Measurements from ENCODE around the gene NOC2L.
A peak's percentile ranks its signal among the peaks of the same experiment; 100 is the strongest.

NOC2L gene

DNA sequence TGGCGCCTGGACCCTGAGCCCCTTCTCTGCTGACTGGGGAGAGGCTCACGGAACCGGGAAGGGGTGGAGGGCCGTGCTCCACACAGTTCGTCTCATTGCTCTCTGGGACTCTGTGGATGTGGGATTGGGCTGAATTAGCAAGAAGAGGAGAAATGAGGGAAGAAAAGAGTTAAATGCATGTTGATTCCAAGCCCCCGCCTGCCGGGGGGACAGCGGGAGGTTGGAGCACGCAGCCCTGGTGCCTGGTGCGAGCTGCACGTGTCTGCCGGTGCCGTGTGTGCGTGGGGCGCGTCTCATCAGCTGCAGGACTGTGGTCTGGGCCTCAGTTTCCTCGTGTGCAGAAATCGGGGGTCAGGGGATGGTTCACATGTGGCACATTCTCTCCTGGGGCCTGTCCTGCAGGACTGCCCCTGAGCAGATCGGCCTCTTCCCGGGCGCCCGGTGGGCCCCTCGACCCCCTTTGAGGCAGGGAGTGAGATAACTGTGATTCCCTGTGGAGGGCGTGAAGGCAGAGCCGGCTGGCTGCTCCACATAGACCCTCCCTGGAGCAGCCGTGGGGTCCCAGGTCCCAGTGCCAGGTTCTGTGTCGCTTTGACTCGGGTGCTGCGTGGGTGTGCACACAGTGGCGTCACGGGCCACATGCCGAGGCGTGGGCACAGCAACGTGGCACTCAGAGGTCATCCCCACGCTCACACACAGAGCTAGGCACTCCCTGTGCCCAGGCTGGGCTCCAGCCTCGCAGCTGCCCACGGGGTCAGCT lies 23.9 kb downstream of the NOC2L start:
- intact Hi-C loops (cut with DNase I): no loop called here
- DNase-seq: no peak

DNA sequence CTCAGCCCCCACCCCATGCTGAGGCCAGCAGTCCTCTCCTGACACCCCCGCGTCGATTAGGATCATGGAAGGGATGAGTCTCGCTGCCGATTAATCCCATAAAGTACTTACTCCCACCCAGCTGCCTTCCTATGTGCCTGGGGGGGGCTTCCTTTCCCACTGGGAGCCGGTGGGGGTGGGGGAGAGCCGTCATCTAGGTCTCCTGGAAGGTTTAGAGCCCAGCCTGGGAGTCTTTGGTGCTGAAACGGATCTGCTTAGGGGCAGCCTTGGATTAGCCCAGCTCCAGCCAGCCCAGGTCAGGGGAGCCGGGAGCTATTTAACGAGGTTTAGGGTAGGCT lies 25.5 kb downstream of the NOC2L start:
- no peak for DNase-seq
- intact Hi-C loops (cut with DNase I): no loop called here

DNA sequence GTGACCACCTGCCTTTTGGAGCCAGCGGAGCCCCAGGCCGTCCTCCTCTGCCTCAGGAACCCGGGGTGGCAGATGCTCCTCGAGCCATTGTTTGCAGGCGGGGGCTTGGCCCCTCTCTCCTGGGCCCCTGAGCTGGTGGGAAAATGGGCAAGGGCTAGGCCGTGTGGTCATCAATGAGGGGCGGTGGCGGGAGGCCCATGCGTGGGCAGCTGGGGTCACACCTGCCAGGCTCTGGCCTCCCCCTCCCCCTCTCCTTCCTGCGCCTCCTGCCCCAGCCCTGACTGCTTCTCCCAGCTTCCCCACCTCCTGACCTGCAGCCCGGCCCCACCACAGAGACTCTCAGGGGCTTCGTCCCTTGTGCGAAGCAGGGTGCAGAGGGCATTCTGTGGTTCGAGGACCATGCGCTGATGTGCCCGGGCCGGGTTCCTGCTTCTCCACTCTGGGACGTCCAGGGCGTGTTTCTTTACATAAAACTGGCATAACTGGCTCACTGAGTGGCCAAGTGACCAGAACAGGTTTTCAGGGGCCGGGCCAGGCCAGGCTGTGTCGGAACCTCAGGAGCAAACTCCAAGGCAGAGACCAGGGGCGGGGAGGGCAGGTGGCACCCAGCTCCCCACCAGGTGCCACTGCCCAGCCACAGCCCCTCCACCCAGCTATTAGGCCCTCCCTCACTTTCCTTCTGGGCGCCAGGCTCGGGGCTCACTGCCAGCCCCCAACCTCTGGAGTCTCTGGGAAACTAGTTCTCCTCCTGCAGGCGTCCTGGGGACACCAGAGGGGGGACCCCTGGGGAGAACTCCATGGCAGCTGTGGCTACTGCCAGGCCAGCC lies 26.1 kb downstream of the NOC2L start:
- intact Hi-C loops (cut with DNase I): no loop called here
- no peak for DNase-seq

DNA sequence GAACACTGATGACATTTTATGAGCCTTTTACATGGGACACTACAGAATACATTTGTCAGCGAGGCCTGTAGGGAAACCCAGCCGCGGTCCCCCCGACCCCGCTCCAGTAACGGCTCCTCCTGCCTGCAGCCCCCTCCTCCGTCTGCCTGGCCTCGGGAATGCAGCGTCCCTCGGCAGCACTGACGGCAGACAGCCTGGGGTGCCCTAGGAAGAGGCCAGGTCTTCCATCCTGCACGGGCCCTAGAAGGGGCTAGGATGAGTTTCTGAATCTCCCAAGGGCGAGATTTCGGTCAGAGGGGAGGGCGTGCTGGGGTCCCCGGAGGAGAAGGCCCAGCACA lies 26.9 kb downstream of the NOC2L start:
- no peak for DNase-seq
- intact Hi-C loops (cut with DNase I): no loop called here

DNA sequence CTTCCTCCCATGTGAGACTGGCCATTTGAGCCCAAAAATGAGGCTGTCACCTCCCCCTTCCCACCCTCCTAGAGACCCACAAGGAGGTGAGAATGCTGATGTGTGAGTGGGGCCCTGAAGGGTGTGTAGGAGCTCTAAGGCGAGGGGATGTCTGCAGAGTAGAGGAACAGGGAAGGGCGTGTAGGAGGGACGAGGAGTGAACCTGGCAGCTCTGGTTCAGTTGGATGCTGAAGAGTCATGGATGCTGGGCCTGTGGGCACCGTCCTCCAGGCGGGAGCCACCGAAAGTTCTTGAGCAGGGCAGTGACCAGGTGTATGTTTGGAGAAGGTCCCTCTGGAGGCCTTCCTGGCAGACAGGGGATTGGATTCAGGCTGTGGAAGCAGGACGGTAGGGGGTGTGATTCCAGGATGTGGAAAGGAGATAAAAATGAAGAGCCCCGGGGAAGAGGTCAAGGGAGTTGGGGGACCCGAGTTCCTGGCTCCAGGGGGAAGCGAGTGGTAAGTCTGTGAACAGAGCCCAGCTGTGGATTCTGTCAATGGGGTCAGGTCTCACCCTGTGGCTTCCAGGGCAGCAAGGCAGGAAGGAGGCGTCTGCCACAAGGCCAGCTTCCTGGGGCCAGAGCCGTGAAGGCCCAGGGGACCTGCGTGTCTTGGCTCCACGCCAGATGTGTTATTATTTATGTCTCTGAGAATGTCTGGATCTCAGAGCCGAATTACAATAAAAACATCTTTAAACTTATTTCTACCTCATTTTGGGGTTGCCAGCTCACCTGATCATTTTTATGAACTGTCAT lies 27.5 kb downstream of the NOC2L start:
- intact Hi-C loops (cut with DNase I): no loop called here

DNA sequence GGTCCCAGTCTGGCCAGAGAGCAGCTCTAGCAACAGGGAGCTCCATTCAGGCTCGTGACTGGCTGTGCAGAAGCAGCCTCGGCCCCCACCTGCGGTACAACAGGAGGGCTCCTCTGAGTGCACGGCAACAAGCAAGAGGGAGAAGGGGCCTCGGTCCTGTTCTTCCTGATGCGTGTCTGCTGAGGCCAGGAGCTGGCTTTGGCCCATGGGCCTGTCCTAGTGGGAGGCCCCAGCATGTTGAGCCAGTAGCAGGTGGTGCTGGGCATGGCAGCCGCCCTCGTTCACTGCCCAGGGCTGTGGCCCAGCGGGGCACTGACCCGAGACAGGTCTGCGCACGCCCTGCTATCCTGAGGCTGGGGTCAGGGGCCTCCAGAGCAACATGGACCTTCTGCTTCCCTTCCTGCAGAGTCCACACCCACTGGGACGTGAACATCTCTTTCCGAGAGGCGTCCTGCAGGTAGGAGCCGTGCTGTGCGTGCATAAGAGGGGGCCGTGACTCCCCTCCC lies 28.4 kb downstream of the NOC2L start:
- intact Hi-C loops (cut with DNase I): no loop called here
- no peak for DNase-seq

More for the DNA sequence above, 27.5 kb downstream of the NOC2L start:
- no peak for DNase-seq

DNA sequence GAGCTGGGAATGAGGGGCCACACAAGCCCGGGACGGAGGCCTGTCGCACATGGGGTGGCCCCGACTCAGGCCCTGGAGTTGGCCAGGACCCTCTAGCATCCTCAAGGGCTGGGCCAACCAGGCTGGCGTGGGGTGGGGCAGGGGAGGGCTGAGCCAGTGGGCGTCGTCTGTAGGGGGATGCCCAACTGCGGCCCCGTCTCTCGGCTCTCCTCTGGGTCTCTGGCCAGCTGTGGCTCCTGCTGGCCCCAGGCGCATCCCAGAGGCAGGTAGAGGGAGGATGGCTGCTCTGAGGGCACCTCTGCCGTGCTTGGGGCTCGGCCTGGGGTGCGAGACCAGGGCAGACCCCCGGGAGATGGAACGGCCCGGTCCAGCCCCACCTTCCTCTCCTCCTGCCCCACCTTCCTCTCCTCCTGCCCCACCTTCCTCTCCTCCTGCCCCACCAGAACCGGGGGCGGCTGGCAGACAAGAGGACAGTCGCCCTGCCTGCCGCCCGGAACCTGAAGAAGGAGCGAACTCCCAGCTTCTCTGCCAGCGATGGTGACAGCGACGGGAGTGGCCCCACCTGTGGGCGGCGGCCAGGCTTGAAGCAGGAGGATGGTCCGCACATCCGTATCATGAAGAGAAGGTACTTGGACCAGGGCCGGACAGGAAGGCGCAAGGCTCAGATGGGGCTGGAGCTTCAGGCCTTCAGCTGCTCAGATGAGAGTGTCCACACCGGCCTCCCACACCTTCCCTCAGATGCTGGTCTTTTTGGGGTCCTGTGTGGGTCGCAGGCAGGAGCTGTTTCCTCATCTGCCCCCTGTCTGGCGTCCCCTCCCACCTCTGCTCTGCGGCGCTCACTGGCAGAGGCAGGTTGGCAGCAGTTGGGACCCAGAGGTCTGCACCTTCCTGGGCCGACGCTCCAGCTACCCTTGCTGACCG lies 29.1 kb downstream of the NOC2L start:
- DNase-seq: no peak
- intact Hi-C loops (cut with DNase I): no loop called here

DNA sequence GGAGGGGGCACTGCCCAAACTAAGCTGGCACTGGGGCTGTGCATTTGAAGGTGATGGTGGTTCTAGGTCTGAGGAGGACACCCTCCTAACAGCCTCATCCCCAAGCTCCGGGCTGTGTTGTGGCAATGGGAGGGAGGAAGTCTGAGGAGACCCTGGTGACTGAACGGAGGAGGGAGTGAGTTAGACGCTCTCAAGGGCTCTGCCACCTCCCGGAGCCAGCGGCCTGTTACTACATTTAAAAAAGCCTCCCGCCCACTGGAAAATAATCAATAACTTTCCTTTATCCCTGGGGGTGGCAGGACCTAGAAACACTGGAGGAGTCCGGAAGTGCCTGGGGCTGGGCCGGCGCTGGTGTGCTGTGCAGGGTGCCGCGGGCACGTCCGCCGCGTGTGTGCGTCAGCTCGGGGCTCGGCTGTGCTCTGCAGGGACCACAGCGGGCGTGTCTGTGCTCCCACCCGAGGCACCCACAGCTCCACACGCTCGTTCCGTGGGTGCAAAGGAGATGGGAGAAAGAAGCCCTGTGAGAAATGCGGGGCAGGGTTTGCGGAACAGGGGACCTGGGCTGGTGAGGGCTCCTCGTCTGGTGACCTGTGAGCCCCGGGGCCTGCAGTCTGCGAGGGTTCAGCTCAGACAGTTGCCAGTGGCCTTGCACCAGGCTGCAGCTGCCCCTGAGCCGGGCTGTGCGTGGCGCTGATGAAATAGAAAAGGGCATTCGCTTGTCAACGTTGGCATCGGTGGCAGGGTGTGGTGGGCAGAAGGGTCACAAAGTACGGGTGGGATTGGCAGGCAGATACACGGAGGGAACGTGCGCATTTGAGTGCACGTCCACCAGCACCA lies 30.0 kb downstream of the NOC2L start:
- no peak for DNase-seq
- intact Hi-C loops (cut with DNase I): no loop called here

DNA sequence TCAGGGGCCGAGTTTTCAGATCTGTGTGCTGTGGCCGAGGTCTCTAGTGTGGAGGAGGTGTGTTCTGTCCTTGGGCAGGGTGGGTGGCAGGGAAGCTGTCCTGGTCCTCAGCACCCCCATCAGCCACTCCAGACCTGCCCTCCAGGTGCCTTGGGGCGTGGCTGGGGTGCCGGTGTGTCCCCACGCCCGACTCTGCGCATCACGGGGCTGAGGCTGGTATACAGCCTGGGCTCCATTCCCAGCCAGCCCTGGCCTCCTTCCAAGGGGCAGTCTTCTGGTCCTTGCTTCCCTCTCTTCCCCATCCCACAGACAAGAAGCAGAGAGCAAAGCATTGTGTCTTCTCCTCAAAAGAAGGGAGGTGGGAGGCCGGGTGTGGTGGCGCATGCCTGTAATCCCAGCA lies 31.3 kb downstream of the NOC2L start:
- no peak for DNase-seq
- intact Hi-C loops (cut with DNase I): no loop called here

DNA sequence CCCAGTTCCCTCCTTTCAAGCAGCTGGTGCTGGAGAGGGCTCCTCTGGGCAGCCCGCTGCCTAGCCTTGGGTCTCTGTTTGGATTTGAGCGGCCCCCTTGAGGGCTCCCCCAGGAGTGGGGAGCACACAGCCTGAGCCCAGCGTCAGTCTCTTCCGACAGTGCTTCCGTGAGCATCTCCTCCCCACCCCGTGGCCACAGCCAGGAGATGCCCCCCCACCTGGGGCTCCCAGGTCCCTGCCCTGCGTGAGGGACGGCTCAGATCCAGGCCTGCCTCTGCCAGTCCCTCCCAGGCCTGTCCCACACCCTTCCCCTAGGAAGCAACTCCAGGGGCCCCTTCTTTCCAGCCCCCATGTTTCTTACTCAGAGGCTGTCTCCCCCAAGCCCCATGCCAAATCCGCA lies 31.8 kb downstream of the NOC2L start:
- no peak for DNase-seq
- intact Hi-C loops (cut with DNase I): no loop called here

DNA sequence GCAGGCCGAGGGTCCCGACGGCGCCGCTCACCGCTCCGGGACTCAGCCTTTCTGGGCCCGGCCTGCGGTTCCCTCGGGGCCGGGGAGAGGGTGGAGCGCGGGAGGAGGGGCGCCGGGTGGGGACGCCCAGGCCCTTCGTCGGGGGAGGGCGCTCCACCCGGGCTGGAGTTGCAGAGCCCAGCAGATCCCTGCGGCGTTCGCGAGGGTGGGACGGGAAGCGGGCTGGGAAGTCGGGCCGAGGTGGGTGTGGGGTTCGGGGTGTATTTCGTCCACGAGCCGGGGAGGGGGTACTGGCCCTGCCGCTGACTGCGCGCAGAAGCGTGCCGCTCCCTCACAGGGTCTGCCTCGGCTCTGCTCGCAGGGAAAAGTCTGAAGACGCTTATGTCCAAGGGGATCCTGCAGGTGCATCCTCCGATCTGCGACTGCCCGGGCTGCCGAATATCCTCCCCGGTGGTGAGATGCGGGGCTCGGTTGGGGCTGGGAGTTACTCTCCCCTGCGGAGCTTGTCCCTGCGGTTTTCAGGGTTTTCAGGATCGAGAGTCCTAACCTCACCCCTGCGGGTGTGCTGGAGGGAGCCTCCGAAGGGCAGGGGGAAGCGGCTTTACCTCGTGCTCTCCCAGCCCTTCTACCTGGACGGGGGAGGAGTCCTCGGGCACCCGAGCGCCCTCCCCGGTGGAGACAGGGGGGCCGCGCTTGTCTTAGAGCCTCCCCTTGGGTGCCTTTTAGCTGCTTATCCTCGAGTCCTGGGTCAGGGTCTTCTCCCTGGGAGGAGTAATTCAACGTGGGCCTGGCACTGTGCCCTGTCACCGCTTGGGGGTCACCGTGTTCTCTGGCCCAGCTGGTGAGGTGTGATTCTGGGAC lies 33.3 kb downstream of the NOC2L start:
- intact Hi-C loops (cut with DNase I): no loop called here
- no peak for DNase-seq

DNA sequence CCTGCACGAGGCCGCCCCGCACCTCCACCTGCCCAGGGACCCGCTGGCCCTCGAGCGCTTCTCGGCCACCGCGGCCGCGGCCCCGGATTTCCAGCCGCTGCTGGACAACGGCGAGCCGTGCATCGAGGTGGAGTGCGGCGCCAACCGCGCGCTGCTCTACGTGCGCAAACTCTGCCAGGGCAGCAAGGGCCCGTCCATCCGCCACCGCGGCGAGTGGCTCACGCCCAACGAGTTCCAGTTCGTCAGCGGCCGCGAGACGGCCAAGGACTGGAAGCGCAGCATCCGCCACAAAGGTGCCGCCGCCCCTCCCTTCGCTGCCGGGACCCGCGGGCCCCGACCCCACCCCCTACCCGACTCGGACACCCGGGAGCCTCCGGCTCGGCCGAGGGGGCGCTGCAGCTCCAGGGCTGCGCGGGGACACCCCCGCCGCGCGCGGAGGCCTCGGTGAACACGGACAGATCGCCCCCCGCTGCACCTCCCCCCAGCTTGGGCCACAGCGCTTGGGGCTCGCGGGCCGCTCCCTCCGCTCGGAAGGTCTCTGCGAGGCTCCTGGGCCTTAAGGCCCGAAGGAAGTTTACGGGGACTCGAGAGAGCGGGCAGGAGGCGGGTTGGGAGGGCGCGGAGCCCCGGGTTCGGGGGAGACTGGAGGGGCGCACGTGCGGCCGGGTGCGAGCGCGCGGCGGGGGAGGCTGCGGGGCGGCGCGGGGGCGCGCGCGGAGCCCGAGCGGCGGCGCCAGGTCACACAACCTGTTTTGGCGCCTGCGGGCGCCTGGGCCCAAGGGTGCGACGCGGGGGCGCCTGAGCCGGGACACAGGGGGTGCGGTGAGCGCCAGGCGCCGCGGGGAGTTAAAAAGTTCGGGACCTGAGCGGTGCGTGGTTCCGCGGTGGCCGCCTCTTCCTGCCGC lies 34.1 kb downstream of the NOC2L start:
- intact Hi-C loops (cut with DNase I): no loop called here
- no peak for DNase-seq

DNA sequence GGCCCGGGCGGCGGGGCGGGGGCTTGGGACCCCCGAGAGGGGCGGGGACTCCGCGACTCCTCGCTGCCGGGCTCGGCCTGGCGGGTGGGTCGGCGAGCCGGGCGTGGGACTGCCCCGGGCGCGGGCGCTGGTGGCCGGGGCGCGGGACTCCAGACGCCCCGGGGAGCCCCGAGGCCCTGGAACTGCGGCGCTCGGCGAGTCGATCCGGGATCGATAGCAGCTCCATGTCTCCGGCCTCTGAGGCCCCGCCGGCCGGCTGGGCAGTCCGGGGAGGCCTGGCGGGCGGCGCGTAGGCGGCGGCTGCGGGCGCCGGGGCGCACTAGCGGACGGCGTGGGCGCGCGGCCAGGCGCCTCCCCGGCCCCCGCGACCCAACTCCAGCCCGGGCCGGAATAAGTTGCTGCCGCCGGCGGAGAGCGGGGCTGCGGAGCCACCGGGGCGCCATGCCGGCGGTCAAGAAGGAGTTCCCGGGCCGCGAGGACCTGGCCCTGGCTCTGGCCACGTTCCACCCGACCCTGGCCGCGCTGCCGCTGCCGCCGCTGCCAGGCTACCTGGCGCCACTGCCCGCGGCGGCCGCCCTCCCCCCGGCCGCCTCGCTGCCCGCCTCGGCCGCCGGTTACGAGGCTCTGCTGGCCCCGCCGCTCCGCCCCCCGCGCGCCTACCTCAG lies 34.9 kb downstream of the NOC2L start:
- intact Hi-C loops (cut with DNase I): no loop called here
- no peak for DNase-seq

DNA sequence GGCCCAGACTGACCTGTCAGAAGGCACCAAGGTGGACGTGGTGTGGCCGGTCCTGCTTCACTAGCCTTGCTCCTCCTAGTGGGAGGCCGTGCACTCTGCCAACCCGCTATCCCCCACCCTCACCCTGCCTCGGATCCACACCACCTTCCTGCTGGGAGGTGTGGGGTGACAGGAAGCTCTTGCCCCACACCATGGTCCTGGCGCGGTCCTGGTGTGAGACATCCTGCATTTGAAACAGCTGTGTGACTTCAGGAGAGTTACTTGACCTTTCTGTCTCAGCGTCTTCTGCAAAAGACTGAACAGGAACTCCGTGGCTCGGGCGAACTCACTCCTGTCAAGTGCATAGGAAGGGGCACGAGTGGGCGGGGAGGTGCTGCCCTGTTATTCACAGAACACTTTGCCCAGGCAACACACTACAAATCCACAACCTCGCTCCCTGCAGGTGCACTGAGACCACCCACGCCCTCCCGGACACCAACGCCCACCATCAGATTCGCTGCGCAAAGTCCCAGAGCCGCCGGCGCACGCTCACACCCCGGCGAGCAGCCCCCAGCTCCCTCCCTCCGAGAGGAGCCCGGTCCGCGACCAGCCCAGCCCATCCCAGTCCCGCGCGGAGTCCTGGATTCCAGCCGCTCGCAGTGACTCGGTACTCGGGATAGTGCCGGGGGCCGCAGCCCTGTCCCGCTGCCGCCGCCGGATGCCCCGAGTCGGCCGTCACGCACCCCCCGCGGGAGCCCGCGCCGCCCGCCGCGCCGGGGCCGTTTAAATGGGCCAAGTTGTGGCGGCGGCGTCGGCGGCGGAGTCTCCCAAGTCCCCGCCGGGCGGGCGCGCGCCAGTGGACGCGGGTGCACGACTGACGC lies 35.7 kb downstream of the NOC2L start, which contains the start of gene SAMD11:
Gene SAMD11, plus strand, starts transcription at position 793 of the 860 bp plus-strand sequence. CDS start 509 bp downstream, outside the sequence.
- intact Hi-C loops (cut with DNase I): no loop called here
- peak; percentile 69 to 97 (median 82) for DNase-seq

DNA sequence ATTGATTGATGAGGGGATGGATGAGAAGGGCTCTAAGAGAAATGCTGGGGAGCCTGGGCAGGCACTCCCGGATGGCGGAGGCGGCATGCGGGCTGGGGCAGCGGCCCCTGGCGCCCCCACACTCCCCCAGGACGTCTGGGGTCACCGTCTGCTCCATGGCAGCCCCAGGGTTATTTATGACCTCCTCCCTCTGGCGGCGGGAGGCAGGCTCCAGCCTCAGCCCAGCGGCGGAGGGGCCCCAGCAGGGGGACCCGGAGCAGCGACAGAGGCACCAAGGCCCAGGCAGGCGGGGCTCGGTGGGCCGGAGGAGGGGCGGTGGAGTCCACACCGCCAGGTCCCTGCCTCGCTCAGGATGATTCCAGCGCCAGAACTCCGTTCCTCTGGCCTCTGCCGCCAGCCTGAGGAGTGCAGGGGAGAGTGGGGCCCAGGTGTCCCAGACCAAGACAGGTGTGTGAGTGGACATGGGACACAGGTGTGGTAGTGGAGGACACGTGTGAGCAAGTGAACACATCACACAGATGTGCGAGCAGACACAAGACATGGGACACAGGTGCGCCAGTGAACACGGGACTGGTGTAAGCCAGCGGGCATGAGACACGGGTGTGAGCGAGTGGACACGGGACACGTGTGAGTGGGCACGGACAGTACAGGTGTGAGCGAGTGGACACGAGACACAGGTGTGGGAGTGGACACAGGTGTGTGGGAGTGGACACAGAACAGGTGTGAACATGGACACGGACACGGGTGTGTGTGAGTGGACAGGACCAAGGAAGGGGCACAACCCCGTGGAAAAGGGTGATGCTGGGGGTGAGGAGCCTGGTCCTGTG lies 37.8 kb downstream of the NOC2L start:
- intact Hi-C loops (cut with DNase I): no loop called here
- peak in 7 of 10 donors; percentile 31 to 82 (median 56) for DNase-seq

All from posterior cingulate gyrus (tissue), 11 donors.